ENCODE measurements around the gene ZNF605.

- TF ChIP-seq PHF21A (IDR thresholded peaks at IDR 0.05; ENCODE audit: borderline replicate concordance, low read depth) (no peak), POLR2A (conservative IDR thresholded peaks at IDR 0.05) (no peak), ZNF655 (CRISPR knock-in tag; IDR thresholded peaks at IDR 0.05) (no peak), KLF1 (tag; IDR thresholded peaks at IDR 0.05) (no peak), ZBTB33 (CRISPR knock-in tag; IDR thresholded peaks at IDR 0.05) (no peak), USF2 (CRISPR knock-in tag; IDR thresholded peaks at IDR 0.05) (no peak), KLF13 (tag; IDR thresholded peaks at IDR 0.05; ENCODE audit: borderline replicate concordance, low read depth) (no peak), RBM39 (optimal IDR thresholded peaks at IDR 0.05; ENCODE audit: low read depth, low read length) (no peak), SIN3A (IDR thresholded peaks at IDR 0.05; ENCODE audit: borderline replicate concordance in 2 of 2, control insufficient read depth in 1 of 2, low read depth in 2 of 2, low read length in 2 of 2) (no peak), JUN (IDR thresholded peaks at IDR 0.05; ENCODE audit: borderline replicate concordance, low read depth, low read length) (no peak), JUN (CRISPR knock-in tag; IDR thresholded peaks at IDR 0.05; ENCODE audit: borderline replicate concordance) (no peak), MLX (CRISPR knock-in tag; conservative IDR thresholded peaks at IDR 0.05) (no peak), SNAPC5 (CRISPR knock-in tag; IDR thresholded peaks at IDR 0.05) (no peak), HMBOX1 (IDR thresholded peaks at IDR 0.05) (no peak), CTCF (IDR thresholded peaks at IDR 0.05 in 2 of 3, conservative IDR thresholded peaks at IDR 0.05 in 1 of 3; ENCODE audit: insufficient read depth in 2 of 3, low read depth in 1 of 3, low read length in 3 of 3) (no peak)
Measured at GRCh38 chr12:132950844-132951535, 5.1 kb downstream of the ZNF605 start.
